IPS-15b (cell line): ENCODE results near the gene LLGL1.

Source experiments
- H3K27me3 ChIP-seq: one replicate; pipeline ENCODE4 v1.6.1; 2013; ENCODE audit warnings: low read length; ENCODE audit not compliant: control insufficient read depth, insufficient read depth
- H3K36me3 ChIP-seq: one replicate; pipeline ENCODE4 v1.6.1; 2013; ENCODE audit warnings: low read length; ENCODE audit not compliant: control insufficient read depth, insufficient read depth
- H3K4me1 ChIP-seq: one replicate; pipeline ENCODE4 v1.6.1; 2013; ENCODE audit warnings: mild to moderate bottlenecking, low read length; ENCODE audit not compliant: control insufficient read depth, insufficient read depth
- H3K4me3 ChIP-seq: one replicate; pipeline ENCODE4 v1.5.1; 2013; ENCODE audit warnings: low read depth, low read length
- H3K9ac ChIP-seq: one replicate; pipeline ENCODE4 v1.6.1; 2013; ENCODE audit warnings: low read depth, mild to moderate bottlenecking, low read length
- H3K9me3 ChIP-seq: one replicate; pipeline ENCODE4 v1.6.1; 2013; ENCODE audit warnings: mild to moderate bottlenecking, low read length; ENCODE audit not compliant: control insufficient read depth, insufficient read depth

The LLGL1 gene

GRCh38 chr17:18248300-18248731 lies 22.9 kb downstream of the LLGL1 start:
- Histone ChIP-seq H3K9ac (no peak overlapping the region), H3K36me3 (peaks cover 72% of the 10 kb centered on the region)

GRCh38 chr17:18248811-18249210 lies 23.4 kb downstream of the LLGL1 start:
- Histone ChIP-seq H3K27me3 (no peaks in the 10 kb centered on the region), H3K9me3 (no peaks in the 10 kb centered on the region), H3K36me3 (peaks cover 72% of the 10 kb centered on the region), H3K4me1 (peaks cover 8% of the 10 kb centered on the region), H3K9ac (no peak overlapping the region), H3K4me3 (no peak overlapping the region)

More at GRCh38 chr17:18248300-18248731, 22.9 kb downstream of the LLGL1 start:
- peaks cover 8% of the 10 kb centered on the region for H3K4me1 ChIP-seq
- no peaks in the 10 kb centered on the region for H3K27me3 ChIP-seq
- no peak overlapping the region for H3K4me3 ChIP-seq
- no peaks in the 10 kb centered on the region for H3K9me3 ChIP-seq

DNA sequence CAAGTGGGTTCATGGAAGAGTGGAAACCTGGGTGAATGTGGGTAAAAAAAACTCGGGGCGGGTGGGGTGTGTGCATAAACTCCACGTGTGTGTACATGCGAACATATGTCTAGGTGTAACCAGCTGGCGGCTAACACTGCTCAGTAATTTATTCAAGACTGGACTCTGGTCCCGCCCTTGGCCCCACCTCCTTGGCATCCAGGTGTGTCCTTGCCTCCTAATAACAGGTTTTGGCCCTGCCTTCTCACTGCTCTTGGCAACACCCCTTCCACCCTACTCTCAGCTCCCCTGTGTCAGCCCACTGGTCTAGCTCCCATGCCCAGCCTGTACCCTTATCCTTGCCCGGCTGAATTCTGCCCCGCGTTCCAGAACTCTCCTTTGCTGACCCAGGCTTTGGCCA lies 24.8 kb downstream of the LLGL1 start:
- Histone ChIP-seq H3K9me3 (no peaks in the 10 kb centered on the region), H3K36me3 (peaks cover 78% of the 10 kb centered on the region), H3K4me3 (no peak overlapping the region), H3K4me1 (peaks cover 8% of the 10 kb centered on the region), H3K9ac (no peak overlapping the region), H3K27me3 (no peaks in the 10 kb centered on the region)

DNA sequence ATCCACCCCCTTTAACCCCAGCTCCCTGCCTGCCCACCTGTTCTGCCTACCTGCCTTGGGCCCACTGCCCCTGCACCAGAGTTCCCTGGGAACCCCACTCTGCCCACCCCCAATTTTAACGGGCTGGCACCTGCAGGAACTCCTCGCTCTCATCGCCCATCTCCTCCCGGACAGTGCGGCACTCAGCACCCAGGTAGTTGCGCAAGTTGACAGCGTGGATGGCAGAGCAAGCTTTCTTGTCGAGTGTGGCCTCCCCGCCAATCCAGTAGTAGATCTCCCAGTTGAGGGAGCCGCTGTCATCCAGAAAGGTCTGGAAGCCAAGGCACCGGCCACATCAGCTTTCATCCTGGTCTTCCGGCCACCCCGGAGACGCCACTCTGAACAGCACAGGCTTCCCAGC lies 25.3 kb downstream of the LLGL1 start:
- no peak overlapping the region for H3K4me3 ChIP-seq
- H3K9me3 ChIP-seq: no peaks in the 10 kb centered on the region
- peaks cover 8% of the 10 kb centered on the region for H3K4me1 ChIP-seq
- H3K9ac ChIP-seq: no peak overlapping the region
- peaks cover 78% of the 10 kb centered on the region for H3K36me3 ChIP-seq
- no peaks in the 10 kb centered on the region for H3K27me3 ChIP-seq

GRCh38 chr17:18251204-18251603 lies 25.8 kb downstream of the LLGL1 start:
- H3K4me1 ChIP-seq: peaks cover 8% of the 10 kb centered on the region
- H3K9ac ChIP-seq: no peak overlapping the region

GRCh38 chr17:18252160-18252559 lies 26.7 kb downstream of the LLGL1 start:
- Histone ChIP-seq H3K9ac (no peak overlapping the region), H3K4me1 (peaks cover 8% of the 10 kb centered on the region), H3K36me3 (peaks cover 73% of the 10 kb centered on the region), H3K27me3 (no peaks in the 10 kb centered on the region), H3K9me3 (no peaks in the 10 kb centered on the region), H3K4me3 (no peak overlapping the region)

More at GRCh38 chr17:18251204-18251603, 25.8 kb downstream of the LLGL1 start:
- H3K36me3 ChIP-seq: peaks cover 77% of the 10 kb centered on the region
- no peaks in the 10 kb centered on the region for H3K9me3 ChIP-seq
- H3K4me3 ChIP-seq: no peak overlapping the region
- H3K27me3 ChIP-seq: no peaks in the 10 kb centered on the region

- Histone ChIP-seq H3K36me3 (peaks cover 64% of the 10 kb centered on the region), H3K4me1 (peaks cover 4% of the 10 kb centered on the region), H3K9ac (no peak overlapping the region), H3K4me3 (no peak overlapping the region), H3K9me3 (no peaks in the 10 kb centered on the region), H3K27me3 (no peaks in the 10 kb centered on the region)
These were observed 27.9 kb downstream of the LLGL1 start for GRCh38 chr17:18253187-18253884.

GRCh38 chr17:18253947-18254821 lies 28.7 kb downstream of the LLGL1 start:
- H3K9ac ChIP-seq: no peak overlapping the region
- H3K4me3 ChIP-seq: no peak overlapping the region
- H3K27me3 ChIP-seq: no peaks in the 10 kb centered on the region
- H3K9me3 ChIP-seq: no peaks in the 10 kb centered on the region
- peaks cover 60% of the 10 kb centered on the region for H3K36me3 ChIP-seq
- peaks cover 4% of the 10 kb centered on the region for H3K4me1 ChIP-seq

DNA sequence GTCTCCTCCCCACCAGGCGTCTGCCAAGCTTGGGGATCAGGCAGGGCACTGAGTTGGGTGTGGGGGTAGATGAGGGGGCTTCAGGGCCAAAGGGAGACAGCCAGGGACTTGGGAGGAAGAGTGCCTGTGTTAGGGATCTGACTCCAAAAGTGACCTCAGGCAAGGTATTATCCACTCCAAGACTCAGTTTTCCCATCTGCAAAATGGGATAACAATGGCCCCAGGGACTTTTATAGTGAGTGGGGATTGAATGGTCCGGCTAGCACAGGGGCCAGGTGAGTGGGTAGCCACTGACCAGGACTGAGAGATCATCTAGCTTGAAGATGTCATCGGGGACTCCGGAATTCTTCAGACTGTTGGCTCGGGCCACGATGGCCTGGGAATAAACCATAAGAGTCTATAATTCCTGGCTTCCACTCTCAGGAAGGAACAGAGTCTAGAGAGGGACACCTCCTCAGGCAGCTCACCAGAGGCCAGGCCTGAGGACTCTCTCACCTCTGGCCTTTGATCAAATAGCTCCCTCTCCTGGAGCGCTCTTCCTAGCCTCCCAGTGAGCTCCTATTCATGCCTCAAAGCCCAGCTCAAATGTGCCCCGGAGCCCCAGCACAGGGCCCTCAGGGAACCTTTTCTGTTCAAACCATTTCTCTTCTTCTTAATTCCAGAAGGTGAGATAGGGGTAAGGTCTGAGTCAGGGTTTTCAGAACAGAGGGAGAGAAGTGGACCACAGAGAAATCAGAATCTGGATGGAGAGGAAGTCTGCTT lies 29.6 kb downstream of the LLGL1 start:
- H3K36me3 ChIP-seq: peaks cover 60% of the 10 kb centered on the region
- H3K4me3 ChIP-seq: no peak overlapping the region
- no peaks in the 10 kb centered on the region for H3K27me3 ChIP-seq
- no peak overlapping the region for H3K9ac ChIP-seq
- H3K9me3 ChIP-seq: no peaks in the 10 kb centered on the region
- peaks cover 4% of the 10 kb centered on the region for H3K4me1 ChIP-seq

- Histone ChIP-seq H3K9ac (no peak overlapping the region), H3K36me3 (peaks cover 47% of the 10 kb centered on the region), H3K4me1 (peaks cover 4% of the 10 kb centered on the region), H3K9me3 (no peaks in the 10 kb centered on the region), H3K27me3 (no peaks in the 10 kb centered on the region), H3K4me3 (no peak overlapping the region)
These were observed 30.9 kb downstream of the LLGL1 start for GRCh38 chr17:18256351-18256750.

GRCh38 chr17:18256776-18257175 lies 31.3 kb downstream of the LLGL1 start:
- Histone ChIP-seq H3K36me3 (peaks cover 44% of the 10 kb centered on the region), H3K9me3 (no peaks in the 10 kb centered on the region), H3K4me1 (peaks cover 4% of the 10 kb centered on the region), H3K9ac (no peak overlapping the region), H3K4me3 (peak overlapping the region; percentile 80), H3K27me3 (no peaks in the 10 kb centered on the region)
